Hepatocyte (in vitro differentiated cells): ENCODE measurements around the gene SPDEF. TPM values are rescaled to one million over a fixed set of nuclear protein-coding genes. Genes with fewer than 3 reads are reported as not detected.

Experiments
- DNase-seq: peaks from one replicate; pipeline ENCODE4 v3.0.0-alpha.2; 2016; ENCODE audit warnings: low spot score
- H2AFZ ChIP-seq: fragments of 200-600 bp; sonication (generic); 2 replicates; pipeline ENCODE4 v1.6.0; 2016; ENCODE audit warnings: antibody characterized with exemption, mild to moderate bottlenecking
- H3K27ac ChIP-seq: fragments of 200-600 bp; sonication (generic); 2 replicates; pipeline ENCODE4 v1.5.1; 2016; ENCODE audit warnings: mild to moderate bottlenecking
- H3K27me3 ChIP-seq: fragments of 200-600 bp; sonication (generic); 2 replicates; pipeline ENCODE4 v1.6.1; 2016
- H3K36me3 ChIP-seq: fragments of 200-600 bp; sonication (generic); replicated peaks from 2 replicates; pipeline ENCODE4 v1.5.1; 2016; ENCODE audit warnings: low read depth; ENCODE audit not compliant: insufficient read depth
- H3K4me1 ChIP-seq: fragments of 200-600 bp; sonication (generic); 2 replicates; pipeline ENCODE4 v1.5.1; 2016; ENCODE audit warnings: mild to moderate bottlenecking, moderate library complexity; ENCODE audit not compliant: insufficient read depth
- H3K4me2 ChIP-seq: fragments of 200-600 bp; sonication (generic); 2 replicates; pipeline ENCODE4 v1.6.0; 2016
- H3K4me3 ChIP-seq: fragments of 200-600 bp; sonication (generic); 2 replicates; pipeline ENCODE4 v1.5.1; 2016; ENCODE audit warnings: mild to moderate bottlenecking
- H3K79me2 ChIP-seq: fragments of 200-600 bp; sonication (generic); 2 replicates; pipeline ENCODE4 v1.6.0; 2017; ENCODE audit warnings: mild to moderate bottlenecking
- H3K9me2 ChIP-seq: fragments of 200-600 bp; sonication (generic); replicated peaks from 2 replicates; pipeline ENCODE4 v1.6.0; 2017; ENCODE audit warnings: mild to moderate bottlenecking; ENCODE audit not compliant: insufficient read depth
- H3K9me3 ChIP-seq: fragments of 200-600 bp; sonication (generic); 2 replicates; pipeline ENCODE4 v1.5.1; 2016; ENCODE audit warnings: low read depth, mild to moderate bottlenecking
- H4K20me1 ChIP-seq: fragments of 200-600 bp; sonication (generic); 2 replicates; pipeline ENCODE4 v1.6.0; 2016; ENCODE audit warnings: mild to moderate bottlenecking; ENCODE audit not compliant: insufficient read depth, poor library complexity, severe bottlenecking
- EZH2 ChIP-seq: fragments of 200-600 bp; sonication (generic); IDR thresholded peaks from 2 replicates; pipeline ENCODE4 v1.6.1; 2016; ENCODE audit warnings: antibody characterized with exemption, mild to moderate bottlenecking, borderline replicate concordance
- EZH2phosphoT487 ChIP-seq: fragments of 200-600 bp; sonication (generic); IDR thresholded peaks from one replicate; pipeline ENCODE4 v1.6.1; 2018; ENCODE audit warnings: antibody characterized with exemption, mild to moderate bottlenecking, low read depth, moderate library complexity; ENCODE audit not compliant: unreplicated experiment, severe bottlenecking
- WGBS: methylation state at CpG from one replicate; pipeline ENCODE4 v1.1.6; 2016; ENCODE audit warnings: low lambda C conversion rate; ENCODE audit errors: missing lambda C conversion rate; 5-methylcytosine and 5-hydroxymethylcytosine counted together
- polyA plus RNA-seq: library from polyadenylated mRNA; unstranded; fragments of >200 nt; fragmentation: Nextera tagmentation; extraction: Ambion mirVana; gene quantifications from 2 replicates; pipeline ENCODE4 v1.2.1, GENCODE V29; 2016
- total RNA-seq: library from RNA; depleted of rRNA; stranded (reverse); fragments of >200 nt; gene quantifications from 2 replicates; pipeline ENCODE4 v1.2.3, GENCODE V29; 2014
- TF ChIP-seq, protein P1 (sequence below): fragments of 200-600 bp; sonication (generic); IDR thresholded peaks from 2 replicates; pipeline ENCODE4 v1.5.1; 2016; ENCODE audit warnings: antibody characterized with exemption, mild to moderate bottlenecking; ENCODE audit not compliant: poor library complexity

The SPDEF gene
- total and polyA plus RNA-seq, 2 experiments from 2014 or later = 0.80 to 1.5 TPM

DNA sequence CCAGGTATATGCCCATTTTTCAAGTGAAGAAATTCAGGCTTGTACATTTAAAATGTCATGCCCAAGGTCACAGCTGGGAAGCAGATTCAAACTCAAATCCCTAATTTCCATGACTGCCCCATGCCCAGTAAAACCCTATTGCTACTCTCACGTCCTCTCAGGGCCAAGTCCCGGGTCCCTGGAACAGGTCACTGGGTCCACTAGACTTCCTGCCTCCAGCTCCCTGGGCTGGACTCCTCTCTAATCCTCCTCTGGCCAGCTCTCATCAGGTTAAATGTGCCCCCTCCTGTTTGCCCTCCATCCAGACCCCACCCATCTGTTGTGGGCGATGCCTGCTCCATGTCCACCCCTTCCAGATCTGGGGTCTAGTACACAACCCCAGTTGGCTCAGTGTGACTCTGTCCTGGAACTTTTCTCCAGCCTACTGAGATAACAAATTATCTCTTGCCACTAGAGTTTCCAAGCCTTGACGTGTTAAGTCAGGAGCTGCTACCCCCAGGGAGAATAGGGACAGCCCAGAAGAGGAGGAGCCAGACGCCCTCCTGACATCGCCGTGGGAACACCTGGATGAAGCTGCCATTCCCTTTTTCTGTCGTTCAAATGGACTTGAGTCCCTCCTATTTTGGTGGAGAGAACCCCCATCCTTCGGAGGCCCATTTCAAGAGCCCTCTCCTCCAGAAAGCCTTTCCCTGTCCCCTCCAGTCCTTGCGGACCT lies 3.7 kb upstream of the SPDEF start:
- no peak for DNase-seq

DNA sequence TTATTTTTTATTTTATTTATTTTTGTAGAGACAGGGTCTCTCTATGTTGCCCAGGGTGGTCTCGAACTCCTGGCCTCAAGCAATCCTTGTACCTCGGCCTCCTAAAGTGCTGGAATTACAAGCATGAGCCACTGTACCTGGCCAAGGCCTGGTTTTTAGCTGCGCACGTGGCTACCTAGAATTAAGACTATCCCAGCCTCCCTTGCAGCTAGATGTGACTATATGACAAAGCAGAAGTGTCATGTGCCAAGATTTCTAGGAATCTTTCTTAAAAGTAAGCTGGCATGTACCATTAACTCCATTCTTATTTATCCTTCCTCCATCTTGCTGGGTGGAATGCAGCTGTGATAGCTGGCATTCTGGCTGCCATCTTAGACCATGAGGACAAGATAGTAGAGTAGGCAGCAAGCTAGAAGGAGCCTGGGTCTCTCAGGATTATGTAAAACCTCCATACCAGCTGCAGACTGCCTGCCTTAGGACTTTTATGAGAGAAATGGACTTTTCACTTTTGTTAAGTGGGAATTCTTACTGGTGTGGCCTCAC lies 2.1 kb upstream of the SPDEF start:
- H3K4me2 ChIP-seq = no peak overlapping the region
- DNase-seq = no peak
- no peak for TF ChIP-seq EZH2phosphoT487
- TF ChIP-seq, protein P1, sequence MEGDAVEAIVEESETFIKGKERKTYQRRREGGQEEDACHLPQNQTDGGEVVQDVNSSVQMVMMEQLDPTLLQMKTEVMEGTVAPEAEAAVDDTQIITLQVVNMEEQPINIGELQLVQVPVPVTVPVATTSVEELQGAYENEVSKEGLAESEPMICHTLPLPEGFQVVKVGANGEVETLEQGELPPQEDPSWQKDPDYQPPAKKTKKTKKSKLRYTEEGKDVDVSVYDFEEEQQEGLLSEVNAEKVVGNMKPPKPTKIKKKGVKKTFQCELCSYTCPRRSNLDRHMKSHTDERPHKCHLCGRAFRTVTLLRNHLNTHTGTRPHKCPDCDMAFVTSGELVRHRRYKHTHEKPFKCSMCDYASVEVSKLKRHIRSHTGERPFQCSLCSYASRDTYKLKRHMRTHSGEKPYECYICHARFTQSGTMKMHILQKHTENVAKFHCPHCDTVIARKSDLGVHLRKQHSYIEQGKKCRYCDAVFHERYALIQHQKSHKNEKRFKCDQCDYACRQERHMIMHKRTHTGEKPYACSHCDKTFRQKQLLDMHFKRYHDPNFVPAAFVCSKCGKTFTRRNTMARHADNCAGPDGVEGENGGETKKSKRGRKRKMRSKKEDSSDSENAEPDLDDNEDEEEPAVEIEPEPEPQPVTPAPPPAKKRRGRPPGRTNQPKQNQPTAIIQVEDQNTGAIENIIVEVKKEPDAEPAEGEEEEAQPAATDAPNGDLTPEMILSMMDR = no peak
- TF ChIP-seq EZH2 = no peak
- H3K9me3 ChIP-seq = no peaks in the 10 kb centered on the region
- no peaks in the 10 kb centered on the region for H3K4me1 ChIP-seq
- no peak overlapping the region for H3K4me3 ChIP-seq
- no peaks in the 10 kb centered on the region for H3K9me2 ChIP-seq
- H3K36me3 ChIP-seq = no peaks in the 10 kb centered on the region
- no peak overlapping the region for H2AFZ ChIP-seq
- 97% methylated on average over 4 of the region's 4 CpGs for WGBS
- no peaks in the 10 kb centered on the region for H3K27me3 ChIP-seq
- H3K79me2 ChIP-seq = no peaks in the 10 kb centered on the region
- no peaks in the 10 kb centered on the region for H4K20me1 ChIP-seq
- no peak overlapping the region for H3K27ac ChIP-seq

More for the DNA sequence above, 3.7 kb upstream of the SPDEF start:
- no peaks in the 10 kb centered on the region for H4K20me1 ChIP-seq
- no peaks in the 10 kb centered on the region for H3K79me2 ChIP-seq
- no peak overlapping the region for H3K4me3 ChIP-seq
- no peak overlapping the region for H3K27ac ChIP-seq
- no peak overlapping the region for H2AFZ ChIP-seq
- WGBS = 59% methylated on average over 10 of the region's 10 CpGs
- H3K9me2 ChIP-seq = no peaks in the 10 kb centered on the region
- TF ChIP-seq, protein P1 = no peak
- TF ChIP-seq EZH2phosphoT487 = no peak
- TF ChIP-seq EZH2 = no peak
- H3K4me2 ChIP-seq = no peak overlapping the region
- no peaks in the 10 kb centered on the region for H3K36me3 ChIP-seq
- no peaks in the 10 kb centered on the region for H3K4me1 ChIP-seq
- no peaks in the 10 kb centered on the region for H3K27me3 ChIP-seq
- no peaks in the 10 kb centered on the region for H3K9me3 ChIP-seq

DNA sequence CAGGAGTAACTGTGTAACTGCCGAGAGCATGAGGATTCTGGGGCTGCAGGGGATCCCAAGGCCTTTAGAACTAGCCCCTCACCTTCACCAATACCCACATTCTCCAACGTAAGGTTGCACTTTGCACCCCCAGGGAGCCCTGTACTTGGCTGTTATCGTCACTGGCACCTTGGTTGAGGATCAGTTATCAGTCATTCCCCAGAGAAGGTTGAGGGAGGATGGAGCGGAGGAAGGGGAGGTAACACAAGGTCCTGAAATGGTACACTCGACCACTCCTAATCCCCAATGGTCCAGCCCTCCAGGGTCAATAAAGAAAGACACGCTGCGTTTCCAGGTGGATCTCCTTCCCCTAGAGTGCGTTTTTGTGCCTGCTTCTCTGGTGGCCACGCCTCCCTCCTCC lies 1.1 kb upstream of the SPDEF start:
- 78% methylated on average over 9 of the region's 9 CpGs for WGBS
- H3K27me3 ChIP-seq = no peaks in the 10 kb centered on the region
- H3K9me2 ChIP-seq = no peaks in the 10 kb centered on the region
- no peak overlapping the region for H3K27ac ChIP-seq
- no peaks in the 10 kb centered on the region for H3K36me3 ChIP-seq
- DNase-seq = no peak
- H3K4me3 ChIP-seq = no peak overlapping the region
- no peaks in the 10 kb centered on the region for H4K20me1 ChIP-seq
- no peak overlapping the region for H3K4me2 ChIP-seq
- no peaks in the 10 kb centered on the region for H3K79me2 ChIP-seq
- TF ChIP-seq EZH2 (no peak), EZH2phosphoT487 (no peak)
- TF ChIP-seq, protein P1 = no peak
- H2AFZ ChIP-seq = no peak overlapping the region
- H3K9me3 ChIP-seq = no peaks in the 10 kb centered on the region
- no peaks in the 10 kb centered on the region for H3K4me1 ChIP-seq
